ENCODE data around the gene ZMIZ2.
"Not testable (repeated sequence)": the region's sequence is repeated elsewhere in the genome, so short reads cannot be mapped to it uniquely, and the experiment has no call there.

DNA sequence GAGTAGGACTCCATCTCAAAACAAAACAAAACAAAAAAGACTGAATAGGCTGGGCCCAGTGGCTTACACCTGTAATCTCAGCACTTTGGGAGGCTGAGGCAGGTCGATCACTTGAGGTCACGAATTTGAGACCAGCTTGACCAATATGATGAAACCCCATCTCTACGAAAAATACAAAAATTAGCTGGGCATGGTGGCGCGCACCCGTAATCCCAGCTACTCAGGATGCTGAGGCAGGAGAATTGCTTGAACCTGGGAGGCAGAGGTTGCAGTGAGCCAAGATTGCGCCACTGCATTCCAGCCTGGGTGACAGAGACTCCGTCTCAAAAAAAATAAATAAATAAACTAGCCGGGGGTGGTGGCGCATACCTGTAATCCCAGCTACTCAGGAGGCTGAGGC is 45.3 kb upstream of the ZMIZ2 start:
- TF ChIP-seq ZFX (IDR thresholded peaks at IDR 0.05); EZH2 (IDR thresholded peaks at IDR 0.05); EZH2phosphoT487 (IDR thresholded peaks at IDR 0.05; ENCODE audit: borderline replicate concordance); TCF7L2 (IDR thresholded peaks at IDR 0.05; ENCODE audit: borderline replicate concordance, extremely low read depth, insufficient read depth, insufficient read length); POLR2A (IDR thresholded peaks at IDR 0.05; ENCODE audit: borderline replicate concordance, extremely low read depth, insufficient read depth, insufficient read length); RAD21 (IDR thresholded peaks at IDR 0.05; ENCODE audit: low read depth): not testable (repeated sequence)
- TF ChIP-seq, protein P1, sequence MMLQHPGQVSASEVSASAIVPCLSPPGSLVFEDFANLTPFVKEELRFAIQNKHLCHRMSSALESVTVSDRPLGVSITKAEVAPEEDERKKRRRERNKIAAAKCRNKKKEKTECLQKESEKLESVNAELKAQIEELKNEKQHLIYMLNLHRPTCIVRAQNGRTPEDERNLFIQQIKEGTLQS (IDR thresholded peaks at IDR 0.05), result not testable (repeated sequence)
- TF ChIP-seq, protein P2, sequence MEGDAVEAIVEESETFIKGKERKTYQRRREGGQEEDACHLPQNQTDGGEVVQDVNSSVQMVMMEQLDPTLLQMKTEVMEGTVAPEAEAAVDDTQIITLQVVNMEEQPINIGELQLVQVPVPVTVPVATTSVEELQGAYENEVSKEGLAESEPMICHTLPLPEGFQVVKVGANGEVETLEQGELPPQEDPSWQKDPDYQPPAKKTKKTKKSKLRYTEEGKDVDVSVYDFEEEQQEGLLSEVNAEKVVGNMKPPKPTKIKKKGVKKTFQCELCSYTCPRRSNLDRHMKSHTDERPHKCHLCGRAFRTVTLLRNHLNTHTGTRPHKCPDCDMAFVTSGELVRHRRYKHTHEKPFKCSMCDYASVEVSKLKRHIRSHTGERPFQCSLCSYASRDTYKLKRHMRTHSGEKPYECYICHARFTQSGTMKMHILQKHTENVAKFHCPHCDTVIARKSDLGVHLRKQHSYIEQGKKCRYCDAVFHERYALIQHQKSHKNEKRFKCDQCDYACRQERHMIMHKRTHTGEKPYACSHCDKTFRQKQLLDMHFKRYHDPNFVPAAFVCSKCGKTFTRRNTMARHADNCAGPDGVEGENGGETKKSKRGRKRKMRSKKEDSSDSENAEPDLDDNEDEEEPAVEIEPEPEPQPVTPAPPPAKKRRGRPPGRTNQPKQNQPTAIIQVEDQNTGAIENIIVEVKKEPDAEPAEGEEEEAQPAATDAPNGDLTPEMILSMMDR (IDR thresholded peaks at IDR 0.05 in 2 of 3, conservative IDR thresholded peaks at IDR 0.05 in 1 of 3; ENCODE audit: borderline replicate concordance in 1 of 3, insufficient read depth in 1 of 3, low read depth in 2 of 3, low read length in 2 of 3), result not testable (repeated sequence)
- TF ChIP-seq, protein P3, sequence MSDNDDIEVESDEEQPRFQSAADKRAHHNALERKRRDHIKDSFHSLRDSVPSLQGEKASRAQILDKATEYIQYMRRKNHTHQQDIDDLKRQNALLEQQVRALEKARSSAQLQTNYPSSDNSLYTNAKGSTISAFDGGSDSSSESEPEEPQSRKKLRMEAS (IDR thresholded peaks at IDR 0.05), result not testable (repeated sequence)

Data from HCT116 (cell line).